HEK293 (cell line): ENCODE results near the gene CEP104.

ENCODE experiments used
- BCL11A ChIP-seq: fragments of 450-650 bp; formaldehyde crosslinking; IDR thresholded peaks from 2 replicates; pipeline ENCODE4 v1.5.1; 2016; ENCODE audit warnings: low read depth, missing biosample characterization, missing genetic modification characterization
- EGR2 ChIP-seq: fragments of 450-650 bp; formaldehyde crosslinking; IDR thresholded peaks from 2 replicates; pipeline ENCODE4 v1.5.1; 2016; ENCODE audit warnings: low read depth, missing biosample characterization, missing genetic modification characterization
- GLIS2 ChIP-seq: fragments of 450-650 bp; formaldehyde crosslinking; IDR thresholded peaks from 2 replicates; pipeline ENCODE4 v1.5.1; 2016; ENCODE audit warnings: missing biosample characterization, missing genetic modification characterization
- HOXC10 ChIP-seq: sonication (generic); formaldehyde crosslinking; IDR thresholded peaks from 2 replicates; pipeline ENCODE4 v1.8.1; 2023; ENCODE audit warnings: mild to moderate bottlenecking, missing genetic modification reagents
- KLF9 ChIP-seq: fragments of 450-650 bp; formaldehyde crosslinking; IDR thresholded peaks from 2 replicates; pipeline ENCODE4 v1.5.1; 2016; ENCODE audit warnings: missing biosample characterization, missing genetic modification characterization, low read depth
- ZBTB20 ChIP-seq: fragments of 450-650 bp; formaldehyde crosslinking; IDR thresholded peaks from 2 replicates; pipeline ENCODE4 v1.5.1; 2016; ENCODE audit warnings: missing biosample characterization, missing genetic modification characterization
- ZFP41 ChIP-seq: fragments of 450-650 bp; formaldehyde crosslinking; IDR thresholded peaks from 2 replicates; pipeline ENCODE4 v1.5.1; 2016; ENCODE audit warnings: missing biosample characterization, missing genetic modification characterization, borderline replicate concordance
- ZNF132 ChIP-seq: fragments of 450-650 bp; formaldehyde crosslinking; IDR thresholded peaks from 2 replicates; pipeline ENCODE4 v1.5.1; 2017; ENCODE audit warnings: missing biosample characterization, missing genetic modification characterization, borderline replicate concordance
- ZNF2 ChIP-seq: fragments of 450-650 bp; formaldehyde crosslinking; IDR thresholded peaks from 2 replicates; pipeline ENCODE4 v1.5.1; 2016; ENCODE audit warnings: missing biosample characterization, missing genetic modification characterization
- ZNF211 ChIP-seq: fragments of 450-650 bp; formaldehyde crosslinking; IDR thresholded peaks from 2 replicates; pipeline ENCODE4 v1.5.1; 2016; ENCODE audit warnings: low read depth, missing biosample characterization, missing genetic modification characterization
- ZNF223 ChIP-seq: fragments of 450-650 bp; formaldehyde crosslinking; IDR thresholded peaks from 2 replicates; pipeline ENCODE4 v1.5.1; 2016; ENCODE audit warnings: missing biosample characterization, missing genetic modification characterization
- ZNF239 ChIP-seq: fragments of 450-650 bp; formaldehyde crosslinking; IDR thresholded peaks from 2 replicates; pipeline ENCODE4 v1.5.1; 2016; ENCODE audit warnings: missing biosample characterization, missing genetic modification characterization
- ZNF24 ChIP-seq: fragments of 450-650 bp; formaldehyde crosslinking; IDR thresholded peaks from 2 replicates; pipeline ENCODE4 v1.5.1; 2016; ENCODE audit warnings: missing biosample characterization, missing genetic modification characterization
- ZNF394 ChIP-seq: fragments of 450-650 bp; formaldehyde crosslinking; IDR thresholded peaks from 2 replicates; pipeline ENCODE4 v1.5.1; 2016; ENCODE audit warnings: missing biosample characterization, missing genetic modification characterization, mild to moderate bottlenecking, moderate library complexity, borderline replicate concordance
- ZNF473 ChIP-seq: fragments of 450-650 bp; formaldehyde crosslinking; IDR thresholded peaks from 2 replicates; pipeline ENCODE4 v1.5.1; 2017; ENCODE audit warnings: missing biosample characterization, missing genetic modification characterization
- ZNF48 ChIP-seq: fragments of 450-650 bp; formaldehyde crosslinking; IDR thresholded peaks from 2 replicates; pipeline ENCODE4 v1.5.1; 2016; ENCODE audit warnings: missing biosample characterization, missing genetic modification characterization
- ZNF513 ChIP-seq: fragments of 450-650 bp; IDR thresholded peaks from 2 replicates; pipeline ENCODE4 v1.5.1; 2018; ENCODE audit warnings: missing biosample characterization, missing genetic modification characterization
- ZNF529 ChIP-seq: fragments of 450-650 bp; formaldehyde crosslinking; IDR thresholded peaks from 2 replicates; pipeline ENCODE4 v1.5.1; 2017; ENCODE audit warnings: missing genetic modification characterization, missing biosample characterization; ENCODE audit not compliant: insufficient replicate concordance
- ZNF626 ChIP-seq: fragments of 450-650 bp; sonication (Bioruptor Pico); formaldehyde crosslinking; IDR thresholded peaks from 2 replicates; pipeline ENCODE4 v1.5.1; 2018; ENCODE audit warnings: missing biosample characterization, missing genetic modification characterization, inconsistent platforms
- ZNF660 ChIP-seq: fragments of 450-650 bp; IDR thresholded peaks from 2 replicates; pipeline ENCODE4 v1.5.1; 2018; ENCODE audit warnings: missing biosample characterization, mild to moderate bottlenecking, missing genetic modification characterization
- ZNF701 ChIP-seq: fragments of 450-650 bp; formaldehyde crosslinking; IDR thresholded peaks from 2 replicates; pipeline ENCODE4 v1.5.1; 2016; ENCODE audit warnings: missing biosample characterization, missing genetic modification characterization
- ZNF777 ChIP-seq: fragments of 450-650 bp; formaldehyde crosslinking; IDR thresholded peaks from 2 replicates; pipeline ENCODE4 v1.5.1; 2017; ENCODE audit warnings: missing biosample characterization, missing genetic modification characterization, borderline replicate concordance
- ZNF792 ChIP-seq: fragments of 450-650 bp; formaldehyde crosslinking; IDR thresholded peaks from 2 replicates; pipeline ENCODE4 v1.5.1; 2016; ENCODE audit warnings: missing biosample characterization, missing genetic modification characterization
- ZNF830 ChIP-seq: fragments of 450-650 bp; IDR thresholded peaks from 2 replicates; pipeline ENCODE4 v1.5.0; 2018; ENCODE audit warnings: missing biosample characterization, missing genetic modification characterization, low read depth, mild to moderate bottlenecking, moderate library complexity
- TF ChIP-seq, protein P1 (sequence below): fragments of 450-650 bp; formaldehyde crosslinking; IDR thresholded peaks from 2 replicates; pipeline ENCODE4 v1.5.1; 2016; ENCODE audit warnings: missing biosample characterization, missing genetic modification characterization
- TF ChIP-seq, protein P2 (sequence below): IDR thresholded peaks from 2 replicates; pipeline ENCODE4 v1.6.1; 2011; ENCODE audit warnings: mild to moderate bottlenecking, low read depth, low read length, borderline replicate concordance
- TF ChIP-seq, protein P3 (sequence below): fragments of 450-650 bp; formaldehyde crosslinking; IDR thresholded peaks from 2 replicates; pipeline ENCODE4 v1.5.1; 2017; ENCODE audit warnings: missing biosample characterization, mild to moderate bottlenecking, missing genetic modification characterization, moderate library complexity
- TF ChIP-seq, protein P4 (sequence below): fragments of 450-650 bp; formaldehyde crosslinking; optimal IDR thresholded peaks from 2 replicates; pipeline ENCODE3; 2016; ENCODE audit warnings: missing biosample characterization, mild to moderate bottlenecking, missing genetic modification characterization
- TF ChIP-seq, protein P5 (sequence below): fragments of 450-650 bp; formaldehyde crosslinking; IDR thresholded peaks from 2 replicates; pipeline ENCODE4 v1.5.0; 2017; ENCODE audit warnings: missing biosample characterization, missing genetic modification characterization, borderline replicate concordance

CEP104 gene

DNA sequence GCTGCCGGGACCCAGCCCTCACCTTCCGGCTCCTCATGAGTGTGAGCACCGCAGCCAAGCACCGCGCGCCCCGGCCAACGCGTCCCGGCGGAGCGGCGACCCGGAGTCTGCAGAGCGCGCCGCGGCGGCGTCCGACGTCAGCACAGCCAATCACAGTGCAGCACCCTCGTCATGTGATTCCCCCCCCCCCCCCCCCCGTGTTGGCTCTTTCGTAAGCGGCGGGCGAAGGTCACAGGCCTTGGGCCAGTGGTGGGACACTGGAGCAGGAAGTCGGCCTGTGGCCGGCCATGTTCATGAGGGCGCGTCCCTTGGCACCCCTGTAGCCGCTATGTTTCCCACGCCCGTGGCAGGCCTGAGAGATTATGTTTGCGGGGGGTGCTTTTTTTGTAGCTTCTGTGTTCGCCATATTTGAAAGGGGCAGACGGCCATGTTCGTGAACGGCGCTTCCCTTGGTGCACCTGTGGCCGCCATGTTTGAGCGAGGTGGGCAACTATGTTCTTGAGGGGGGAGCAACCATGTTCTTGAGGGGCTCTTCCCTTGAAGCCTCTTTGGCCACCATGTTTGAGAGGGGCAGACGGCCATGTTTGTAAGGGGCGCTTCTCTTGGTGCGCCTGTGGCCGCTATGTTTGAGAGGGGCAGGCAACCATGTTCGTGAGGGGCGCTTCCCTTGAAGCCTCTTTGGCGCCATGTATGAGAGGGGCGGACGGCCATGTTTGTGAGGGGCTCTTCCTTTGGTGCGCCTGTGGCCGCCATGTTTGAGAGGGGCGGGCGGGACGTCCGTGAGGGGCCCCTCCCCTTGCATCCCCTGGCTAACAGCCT is 43.3 kb upstream of the CEP104 start, which contains the start of gene C1orf174 (continued):
- TF ChIP-seq ZFP41 (tag by site-specific recombination) (no peak), ZNF2 (tag by site-specific recombination) (no peak), ZNF239 (tag by site-specific recombination) (no peak), ZNF626 (tag by site-specific recombination) (no peak), ZNF777 (tag by site-specific recombination) (no peak), ZNF394 (peak; percentile 67; the same call in 1 of the 2 replicates), ZNF792 (no peak), GLIS2 (tag by site-specific recombination) (no peak), ZNF701 (tag by site-specific recombination) (no peak), ZNF830 (tag by site-specific recombination) (no peak), ZNF48 (tag by site-specific recombination) (no peak), ZNF660 (tag by site-specific recombination) (0 out of 2 replicates have a peak, but pooled peaks have one; percentile 26), ZNF24 (tag by site-specific recombination) (peak; percentile 73), EGR2 (tag by site-specific recombination) (no peak), HOXC10 (no peak), BCL11A (peak; percentile 99), ZNF513 (tag by site-specific recombination) (no peak), ZNF223 (tag by site-specific recombination) (no peak), ZNF132 (tag by site-specific recombination) (no peak), ZNF529 (tag by site-specific recombination) (no peak), ZNF211 (tag by site-specific recombination) (no peak), KLF9 (tag by site-specific recombination) (no peak), ZNF473 (tag by site-specific recombination) (no peak), ZBTB20 (peak; percentile 79; the same call in 1 of the 2 replicates)
- TF ChIP-seq, protein P1, sequence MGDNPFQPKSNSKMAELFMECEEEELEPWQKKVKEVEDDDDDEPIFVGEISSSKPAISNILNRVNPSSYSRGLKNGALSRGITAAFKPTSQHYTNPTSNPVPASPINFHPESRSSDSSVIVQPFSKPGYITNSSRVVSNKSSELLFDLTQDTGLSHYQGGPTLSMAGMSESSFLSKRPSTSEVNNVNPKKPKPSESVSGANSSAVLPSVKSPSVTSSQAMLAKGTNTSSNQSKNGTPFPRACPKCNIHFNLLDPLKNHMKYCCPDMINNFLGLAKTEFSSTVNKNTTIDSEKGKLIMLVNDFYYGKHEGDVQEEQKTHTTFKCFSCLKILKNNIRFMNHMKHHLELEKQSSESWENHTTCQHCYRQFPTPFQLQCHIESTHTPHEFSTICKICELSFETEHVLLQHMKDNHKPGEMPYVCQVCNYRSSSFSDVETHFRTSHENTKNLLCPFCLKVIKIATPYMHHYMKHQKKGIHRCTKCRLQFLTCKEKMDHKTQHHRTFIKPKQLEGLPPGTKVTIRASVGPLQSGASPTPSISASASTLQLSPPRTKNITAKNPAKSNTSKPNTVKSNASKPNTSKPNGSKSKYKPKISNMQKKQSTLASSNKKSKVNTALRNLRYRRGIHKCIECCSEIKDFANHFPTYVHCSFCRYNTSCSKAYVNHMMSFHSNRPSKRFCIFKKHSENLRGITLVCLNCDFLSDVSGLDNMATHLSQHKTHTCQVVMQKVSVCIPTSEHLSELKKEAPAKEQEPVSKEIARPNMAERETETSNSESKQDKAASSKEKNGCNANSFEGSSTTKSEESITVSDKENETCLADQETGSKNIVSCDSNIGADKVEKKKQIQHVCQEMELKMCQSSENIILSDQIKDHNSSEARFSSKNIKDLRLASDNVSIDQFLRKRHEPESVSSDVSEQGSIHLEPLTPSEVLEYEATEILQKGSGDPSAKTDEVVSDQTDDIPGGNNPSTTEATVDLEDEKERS (tag by site-specific recombination): no peak
- TF ChIP-seq, protein P2, sequence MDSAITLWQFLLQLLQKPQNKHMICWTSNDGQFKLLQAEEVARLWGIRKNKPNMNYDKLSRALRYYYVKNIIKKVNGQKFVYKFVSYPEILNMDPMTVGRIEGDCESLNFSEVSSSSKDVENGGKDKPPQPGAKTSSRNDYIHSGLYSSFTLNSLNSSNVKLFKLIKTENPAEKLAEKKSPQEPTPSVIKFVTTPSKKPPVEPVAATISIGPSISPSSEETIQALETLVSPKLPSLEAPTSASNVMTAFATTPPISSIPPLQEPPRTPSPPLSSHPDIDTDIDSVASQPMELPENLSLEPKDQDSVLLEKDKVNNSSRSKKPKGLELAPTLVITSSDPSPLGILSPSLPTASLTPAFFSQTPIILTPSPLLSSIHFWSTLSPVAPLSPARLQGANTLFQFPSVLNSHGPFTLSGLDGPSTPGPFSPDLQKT: no peak
- TF ChIP-seq, protein P3, sequence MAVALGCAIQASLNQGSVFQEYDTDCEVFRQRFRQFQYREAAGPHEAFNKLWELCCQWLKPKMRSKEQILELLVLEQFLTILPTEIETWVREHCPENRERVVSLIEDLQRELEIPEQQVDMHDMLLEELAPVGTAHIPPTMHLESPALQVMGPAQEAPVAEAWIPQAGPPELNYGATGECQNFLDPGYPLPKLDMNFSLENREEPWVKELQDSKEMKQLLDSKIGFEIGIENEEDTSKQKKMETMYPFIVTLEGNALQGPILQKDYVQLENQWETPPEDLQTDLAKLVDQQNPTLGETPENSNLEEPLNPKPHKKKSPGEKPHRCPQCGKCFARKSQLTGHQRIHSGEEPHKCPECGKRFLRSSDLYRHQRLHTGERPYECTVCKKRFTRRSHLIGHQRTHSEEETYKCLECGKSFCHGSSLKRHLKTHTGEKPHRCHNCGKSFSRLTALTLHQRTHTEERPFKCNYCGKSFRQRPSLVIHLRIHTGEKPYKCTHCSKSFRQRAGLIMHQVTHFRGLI: peak; percentile 81
- TF ChIP-seq, protein P4, sequence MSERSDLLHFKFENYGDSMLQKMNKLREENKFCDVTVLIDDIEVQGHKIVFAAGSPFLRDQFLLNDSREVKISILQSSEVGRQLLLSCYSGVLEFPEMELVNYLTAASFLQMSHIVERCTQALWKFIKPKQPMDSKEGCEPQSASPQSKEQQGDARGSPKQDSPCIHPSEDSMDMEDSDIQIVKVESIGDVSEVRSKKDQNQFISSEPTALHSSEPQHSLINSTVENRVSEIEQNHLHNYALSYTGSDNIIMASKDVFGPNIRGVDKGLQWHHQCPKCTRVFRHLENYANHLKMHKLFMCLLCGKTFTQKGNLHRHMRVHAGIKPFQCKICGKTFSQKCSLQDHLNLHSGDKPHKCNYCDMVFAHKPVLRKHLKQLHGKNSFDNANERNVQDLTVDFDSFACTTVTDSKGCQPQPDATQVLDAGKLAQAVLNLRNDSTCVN (tag by site-specific recombination): peak; percentile 87
- TF ChIP-seq, protein P5, sequence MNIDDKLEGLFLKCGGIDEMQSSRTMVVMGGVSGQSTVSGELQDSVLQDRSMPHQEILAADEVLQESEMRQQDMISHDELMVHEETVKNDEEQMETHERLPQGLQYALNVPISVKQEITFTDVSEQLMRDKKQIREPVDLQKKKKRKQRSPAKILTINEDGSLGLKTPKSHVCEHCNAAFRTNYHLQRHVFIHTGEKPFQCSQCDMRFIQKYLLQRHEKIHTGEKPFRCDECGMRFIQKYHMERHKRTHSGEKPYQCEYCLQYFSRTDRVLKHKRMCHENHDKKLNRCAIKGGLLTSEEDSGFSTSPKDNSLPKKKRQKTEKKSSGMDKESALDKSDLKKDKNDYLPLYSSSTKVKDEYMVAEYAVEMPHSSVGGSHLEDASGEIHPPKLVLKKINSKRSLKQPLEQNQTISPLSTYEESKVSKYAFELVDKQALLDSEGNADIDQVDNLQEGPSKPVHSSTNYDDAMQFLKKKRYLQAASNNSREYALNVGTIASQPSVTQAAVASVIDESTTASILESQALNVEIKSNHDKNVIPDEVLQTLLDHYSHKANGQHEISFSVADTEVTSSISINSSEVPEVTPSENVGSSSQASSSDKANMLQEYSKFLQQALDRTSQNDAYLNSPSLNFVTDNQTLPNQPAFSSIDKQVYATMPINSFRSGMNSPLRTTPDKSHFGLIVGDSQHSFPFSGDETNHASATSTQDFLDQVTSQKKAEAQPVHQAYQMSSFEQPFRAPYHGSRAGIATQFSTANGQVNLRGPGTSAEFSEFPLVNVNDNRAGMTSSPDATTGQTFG (tag by site-specific recombination): no peak
